ENCODE measurements around the gene MGAT5B.

The MGAT5B gene

GRCh38 chr17:76995387-76996105 lies 127.3 kb downstream of the MGAT5B start:
- DNase-seq (ENCODE audit: insufficient read length, low spot score) (no peak), FAIRE-seq (no peak)
- TF ChIP-seq POLR2A (IDR thresholded peaks at IDR 0.05; ENCODE audit: low read depth, low read length) = no peak

- TF ChIP-seq POLR2A (IDR thresholded peaks at IDR 0.05; ENCODE audit: low read depth, low read length) = no peak
- FAIRE-seq = no peak
- DNase-seq (ENCODE audit: insufficient read length, low spot score) = no peak
Measured at GRCh38 chr17:76996741-76997694, 128.8 kb downstream of the MGAT5B start.

GRCh38 chr17:76997981-76998531 lies 129.9 kb downstream of the MGAT5B start:
- FAIRE-seq = no peak
- no peak for TF ChIP-seq POLR2A (IDR thresholded peaks at IDR 0.05; ENCODE audit: low read depth, low read length)
- no peak for DNase-seq (ENCODE audit: insufficient read length, low spot score)

- FAIRE-seq = no peak
- TF ChIP-seq POLR2A (IDR thresholded peaks at IDR 0.05; ENCODE audit: low read depth, low read length) = no peak
- no peak for DNase-seq (ENCODE audit: insufficient read length, low spot score)
Measured at GRCh38 chr17:76998839-76999238, 130.6 kb downstream of the MGAT5B start.

Measured in H54 (cell line).